ENCODE measurements around the gene CD163. TPM values are rescaled to one million over a fixed set of nuclear protein-coding genes. Genes with fewer than 3 reads are reported as not detected.

The CD163 gene
- total and polyA plus RNA-seq, 8 donors = 14.7 to 109 (median 31.3) TPM

- no peak for TF ChIP-seq EP300 (IDR thresholded peaks at IDR 0.05)
- TF ChIP-seq POLR2A (IDR thresholded peaks at IDR 0.05) = no peak
- TF ChIP-seq CTCF (IDR thresholded peaks at IDR 0.05) = no peak
- no peak for TF ChIP-seq POLR2AphosphoS5 (IDR thresholded peaks at IDR 0.05)
- Histone ChIP-seq H3K27ac (no peak overlapping the region), H3K4me3 (no peak overlapping the region), H3K4me1 (no peaks in the 10 kb centered on the region), H3K9me3 (peaks cover 0 to 2% (median under 1%) of the 10 kb centered on the region in 4 donors), H3K36me3 (no peaks in the 10 kb centered on the region), H3K27me3 (peaks cover 0 to 14% (median 2%) of the 10 kb centered on the region in 3 donors)
- intact Hi-C loops (cut with DNase I; ENCODE audit: low total_unique reads) = no loop called here
- DNase-seq = no peak
Observed at GRCh38 chr12:7434670-7435069, 68.9 kb downstream of the CD163 start.

GRCh38 chr12:7433276-7433822, 70.2 kb downstream of the CD163 start:
- H3K9me3 ChIP-seq = no peaks in the 10 kb centered on the region
- H3K4me1 ChIP-seq = no peaks in the 10 kb centered on the region
- no peak overlapping the region for H3K27ac ChIP-seq
- DNase-seq = no peak
- no peak overlapping the region for H3K4me3 ChIP-seq
- TF ChIP-seq EP300 (IDR thresholded peaks at IDR 0.05) = no peak
- no peak for TF ChIP-seq CTCF (IDR thresholded peaks at IDR 0.05)
- no peak for TF ChIP-seq POLR2A (IDR thresholded peaks at IDR 0.05)
- no peak for TF ChIP-seq POLR2AphosphoS5 (IDR thresholded peaks at IDR 0.05)
- peaks cover 0 to 4% (median 0%) of the 10 kb centered on the region in 3 donors for H3K27me3 ChIP-seq
- H3K36me3 ChIP-seq = no peaks in the 10 kb centered on the region
- intact Hi-C loops (cut with DNase I; ENCODE audit: low total_unique reads) = no loop called here
- WGBS, 5 donors = 69 to 81% (median 78%) methylated on average over 6 of the region's 6 CpGs

- no peak for TF ChIP-seq CTCF (IDR thresholded peaks at IDR 0.05)
- no peak for TF ChIP-seq EP300 (IDR thresholded peaks at IDR 0.05)
- no peak for TF ChIP-seq POLR2AphosphoS5 (IDR thresholded peaks at IDR 0.05)
- TF ChIP-seq POLR2A (IDR thresholded peaks at IDR 0.05) = no peak
- H3K4me3 ChIP-seq = no peak overlapping the region
- H3K9me3 ChIP-seq = no peaks in the 10 kb centered on the region
- peaks cover 0 to 4% (median 0%) of the 10 kb centered on the region in 3 donors for H3K27me3 ChIP-seq
- no peak for DNase-seq
- no peak overlapping the region for H3K27ac ChIP-seq
- no peaks in the 10 kb centered on the region for H3K36me3 ChIP-seq
- H3K4me1 ChIP-seq = no peaks in the 10 kb centered on the region
- intact Hi-C loops (cut with DNase I; ENCODE audit: low total_unique reads) = no loop called here
- 77 to 89% (median 88%) methylated on average over 5 of the region's 5 CpGs for WGBS, 5 donors
Observed at GRCh38 chr12:7431993-7432685, 71.4 kb downstream of the CD163 start.

Other genes starting within 250 kb of the CD163 start
- not detected for gene ACSM4, start 199.7 kb downstream of the CD163 start, total RNA-seq
- not detected for gene ACSM4, start 199.7 kb downstream of the CD163 start, polyA plus RNA-seq
- gene CD163L1, start 59.6 kb downstream of the CD163 start, total RNA-seq = 10 to 100 TPM in 2 of 5 donors, 1 to 10 TPM in 2, under 1 TPM in 1; 0.58 to 99.5 (median 8.3) TPM
- gene CD163L1, start 59.6 kb downstream of the CD163 start, polyA plus RNA-seq = 1 to 10 TPM in 2 of 3 donors, under 1 TPM in 1; 0.75 to 3.5 (median 1.8) TPM
- 1 to 10 TPM in 1 of 5 donors, not detected in 4; 4.2 TPM for gene APOBEC1, start 162.1 kb upstream of the CD163 start, total RNA-seq
- gene APOBEC1, start 162.1 kb upstream of the CD163 start, polyA plus RNA-seq = 1 to 10 TPM in 1 of 3 donors, under 1 TPM in 1, not detected in 1; 0.63 to 2.0 TPM
- not detected for gene GDF3, start 192.0 kb upstream of the CD163 start, total RNA-seq
- gene GDF3, start 192.0 kb upstream of the CD163 start, polyA plus RNA-seq = not detected
- gene DPPA3, start 207.7 kb upstream of the CD163 start, total RNA-seq = not detected
- not detected for gene DPPA3, start 207.7 kb upstream of the CD163 start, polyA plus RNA-seq
- not detected for gene CLEC4C, start 243.6 kb upstream of the CD163 start, total RNA-seq
- gene CLEC4C, start 243.6 kb upstream of the CD163 start, polyA plus RNA-seq = not detected

Measured in stomach (tissue), 9 donors.